ES-I3 (cell line): ENCODE measurements around the gene AHCYL2.
"Not testable (repeated sequence)": the region's sequence is repeated elsewhere in the genome, so short reads cannot be mapped to it uniquely, and the experiment has no call there.

Experiments used
- H3K36me3 ChIP-seq: 2 replicates; pipeline ENCODE4 v1.6.1; 2013; ENCODE audit warnings: mild to moderate bottlenecking, low read length, control low read depth, moderate library complexity; ENCODE audit not compliant: insufficient read depth
- H3K4me1 ChIP-seq: 2 replicates; pipeline ENCODE4 v1.6.1; 2013; ENCODE audit warnings: mild to moderate bottlenecking, control low read depth, low read length; ENCODE audit not compliant: insufficient read depth
- H3K9ac ChIP-seq: 2 replicates; pipeline ENCODE4 v1.6.1; 2013; ENCODE audit warnings: low read depth, mild to moderate bottlenecking, low read length, moderate library complexity
- H3K9me3 ChIP-seq: 2 replicates; pipeline ENCODE4 v1.6.1; 2013; ENCODE audit warnings: mild to moderate bottlenecking, low read length, moderate library complexity; ENCODE audit not compliant: control insufficient read depth, insufficient read depth

AHCYL2 gene

GRCh38 chr7:129462420-129462819 is 237.6 kb downstream of the AHCYL2 start:
- H3K9me3 ChIP-seq: no peaks in the 10 kb centered on the region
- H3K4me1 ChIP-seq: no peaks in the 10 kb centered on the region
- no peak overlapping the region for H3K9ac ChIP-seq
- H3K36me3 ChIP-seq: peaks cover 2% of the 10 kb centered on the region

DNA sequence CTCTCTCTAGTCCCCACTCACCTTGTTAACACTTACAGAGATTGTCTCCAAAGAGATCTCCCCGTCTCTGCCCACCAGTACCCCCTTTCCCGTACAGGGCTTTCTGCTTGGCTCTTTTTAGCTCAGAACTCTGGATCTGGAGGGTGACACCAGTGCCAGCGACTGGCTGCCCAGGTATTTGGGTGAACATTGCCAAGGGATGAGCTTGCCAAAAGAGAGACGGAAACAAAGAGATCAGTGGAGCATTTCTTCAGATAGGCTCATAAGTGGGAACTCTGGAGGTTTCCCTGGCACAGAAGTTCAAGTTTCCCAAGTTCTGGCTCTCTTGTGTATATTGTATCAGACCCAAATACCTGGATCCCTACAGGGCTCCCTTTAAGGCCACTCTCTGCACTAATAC is 239.4 kb downstream of the AHCYL2 start:
- Histone ChIP-seq H3K4me1 (no peaks in the 10 kb centered on the region), H3K36me3 (no peaks in the 10 kb centered on the region; the same call in 1 of the 2 replicates)

GRCh38 chr7:129465080-129465479 is 240.2 kb downstream of the AHCYL2 start:
- Histone ChIP-seq H3K9ac (no peak overlapping the region), H3K36me3 (no peaks in the 10 kb centered on the region; the same call in 1 of the 2 replicates), H3K4me1 (peaks cover under 1% of the 10 kb centered on the region; the same call in 1 of the 2 replicates), H3K9me3 (no peaks in the 10 kb centered on the region)

More for the DNA sequence above, 239.4 kb downstream of the AHCYL2 start:
- Histone ChIP-seq H3K9me3 (no peaks in the 10 kb centered on the region), H3K9ac (no peak overlapping the region)

DNA sequence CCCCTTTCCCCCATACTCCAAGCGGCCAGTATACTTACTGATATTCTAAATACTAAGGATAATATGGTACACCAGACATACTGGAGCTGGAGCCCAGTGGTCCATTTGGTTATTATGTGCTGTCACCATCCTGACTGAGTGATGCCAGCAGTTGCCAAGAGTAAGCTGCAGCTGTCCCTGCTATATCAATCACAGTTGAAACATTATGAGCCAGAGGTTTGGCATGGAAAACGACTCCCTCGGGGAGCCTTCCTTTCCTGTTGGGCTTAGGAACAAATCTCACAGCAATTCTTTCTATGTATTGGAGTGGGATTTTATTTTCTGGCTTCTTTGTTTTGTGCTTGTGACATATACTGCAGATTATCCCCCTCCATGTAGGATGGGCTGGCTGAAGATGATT is 242.0 kb downstream of the AHCYL2 start:
- H3K36me3 ChIP-seq: no peaks in the 10 kb centered on the region

DNA sequence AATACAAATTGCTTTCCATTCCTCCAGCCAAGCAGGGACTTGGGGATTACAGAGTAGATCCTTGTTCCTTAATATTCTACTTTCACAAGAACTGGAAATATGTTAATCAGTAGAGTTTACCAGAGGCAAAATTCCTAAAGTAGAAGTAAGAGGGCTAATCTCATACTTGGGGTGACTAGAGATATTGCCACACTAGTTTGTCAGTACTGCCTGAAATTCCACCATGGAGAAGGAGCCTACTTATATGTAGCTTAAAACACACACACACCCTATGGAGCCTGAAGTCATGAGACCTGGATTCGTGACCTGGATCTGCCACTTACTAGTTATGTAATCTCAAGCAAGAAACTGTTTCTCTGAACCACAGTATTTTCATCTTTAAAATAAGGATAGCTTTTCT is 243.3 kb downstream of the AHCYL2 start:
- Histone ChIP-seq H3K4me1 (peaks cover 8% of the 10 kb centered on the region; the same call in 1 of the 2 replicates), H3K36me3 (no peaks in the 10 kb centered on the region), H3K9me3 (no peaks in the 10 kb centered on the region), H3K9ac (no peak overlapping the region)

More for the DNA sequence above, 242.0 kb downstream of the AHCYL2 start:
- no peak overlapping the region for H3K9ac ChIP-seq
- H3K9me3 ChIP-seq: no peaks in the 10 kb centered on the region
- H3K4me1 ChIP-seq: peaks cover 8% of the 10 kb centered on the region; the same call in 1 of the 2 replicates

- Histone ChIP-seq H3K36me3 (no peaks in the 10 kb centered on the region), H3K4me1 (peaks cover 8% of the 10 kb centered on the region; the same call in 1 of the 2 replicates), H3K9ac (no peak overlapping the region), H3K9me3 (no peaks in the 10 kb centered on the region)
Measured at GRCh38 chr7:129468547-129468946, 243.7 kb downstream of the AHCYL2 start.

DNA sequence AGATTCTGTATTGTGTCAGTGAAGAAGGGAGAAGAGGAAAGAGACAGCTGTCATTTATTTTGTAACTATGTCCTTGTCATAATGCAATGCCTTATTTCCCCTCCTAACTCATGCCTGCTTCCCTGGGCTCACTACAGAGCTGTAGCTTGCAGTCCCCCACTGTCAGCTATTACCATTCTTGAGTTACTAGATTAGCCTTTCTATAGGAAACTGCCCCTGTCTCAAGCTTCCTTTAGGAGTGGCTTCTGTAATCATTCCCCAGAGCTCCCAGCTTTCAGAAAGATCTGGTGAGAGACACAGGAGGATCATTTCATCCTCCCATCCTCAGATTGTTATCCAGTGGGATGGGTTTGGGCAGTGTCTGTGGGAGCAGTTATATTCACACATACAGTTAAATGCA is 245.1 kb downstream of the AHCYL2 start:
- no peak overlapping the region for H3K9ac ChIP-seq
- H3K36me3 ChIP-seq: no peaks in the 10 kb centered on the region
- peaks cover 8% of the 10 kb centered on the region; the same call in 1 of the 2 replicates for H3K4me1 ChIP-seq
- no peaks in the 10 kb centered on the region for H3K9me3 ChIP-seq

- Histone ChIP-seq H3K4me1 (peaks cover 8% of the 10 kb centered on the region; the same call in 1 of the 2 replicates), H3K9ac (no peak overlapping the region), H3K9me3 (no peaks in the 10 kb centered on the region), H3K36me3 (no peaks in the 10 kb centered on the region)
Measured at GRCh38 chr7:129470411-129470810, 245.6 kb downstream of the AHCYL2 start.

DNA sequence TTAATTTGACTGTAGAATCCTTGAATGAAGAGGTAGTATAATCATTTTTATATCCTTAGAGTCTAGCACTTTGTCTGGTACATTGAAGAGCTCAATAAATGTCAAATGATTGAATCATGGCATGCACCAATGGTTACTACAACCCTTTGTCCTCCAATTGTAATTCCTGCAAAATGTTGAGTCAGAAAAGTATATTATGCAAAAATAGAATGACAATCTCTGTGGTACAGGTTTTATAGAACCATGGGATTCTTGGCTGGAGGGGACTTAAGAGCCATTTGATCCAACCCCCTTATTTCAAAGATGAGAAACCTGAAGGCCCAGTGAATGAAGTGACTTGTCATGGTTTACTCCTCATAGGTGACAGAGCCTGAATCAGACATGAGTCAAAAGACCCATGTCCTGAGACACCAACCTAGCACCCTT is 246.6 kb downstream of the AHCYL2 start:
- Histone ChIP-seq H3K9ac (no peak overlapping the region), H3K4me1 (peaks cover 8% of the 10 kb centered on the region; the same call in 1 of the 2 replicates), H3K9me3 (no peaks in the 10 kb centered on the region), H3K36me3 (no peaks in the 10 kb centered on the region)

- not testable (repeated sequence) for H3K9ac ChIP-seq, H3K4me1 ChIP-seq, H3K9me3 ChIP-seq, H3K36me3 ChIP-seq
Measured at GRCh38 chr7:129475931-129476330, 251.1 kb downstream of the AHCYL2 start.

DNA sequence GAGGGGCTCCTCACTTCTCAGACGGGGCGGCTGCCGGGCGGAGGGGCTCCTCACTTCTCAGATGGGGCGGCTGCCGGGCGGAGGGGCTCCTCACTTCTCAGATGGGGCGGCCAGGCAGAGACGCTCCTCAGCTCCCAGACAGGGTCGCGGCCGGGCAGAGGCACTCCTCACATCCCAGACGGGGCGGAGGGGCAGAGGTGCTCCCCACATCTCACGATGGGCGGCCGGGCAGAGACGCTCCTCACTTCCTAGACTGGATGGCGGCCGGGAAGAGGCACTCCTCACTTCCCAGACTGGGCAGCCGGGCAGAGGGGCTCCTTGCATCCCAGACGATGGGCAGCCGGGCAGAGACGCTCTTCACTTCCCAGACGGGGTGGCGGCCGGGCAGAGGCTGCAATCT is 251.6 kb downstream of the AHCYL2 start:
- not testable (repeated sequence) for H3K4me1 ChIP-seq, H3K36me3 ChIP-seq, H3K9me3 ChIP-seq, H3K9ac ChIP-seq
